ENCODE results near the gene PRR3.

PRR3 gene

GRCh38 chr6:30571762-30572082 is 14.6 kb downstream of the PRR3 start:
- peak; percentile 4 for DNase-seq (ENCODE audit: low read depth)

GRCh38 chr6:30572148-30572547 is 15.1 kb downstream of the PRR3 start:
- DNase-seq (ENCODE audit: low read depth): no peak

DNA sequence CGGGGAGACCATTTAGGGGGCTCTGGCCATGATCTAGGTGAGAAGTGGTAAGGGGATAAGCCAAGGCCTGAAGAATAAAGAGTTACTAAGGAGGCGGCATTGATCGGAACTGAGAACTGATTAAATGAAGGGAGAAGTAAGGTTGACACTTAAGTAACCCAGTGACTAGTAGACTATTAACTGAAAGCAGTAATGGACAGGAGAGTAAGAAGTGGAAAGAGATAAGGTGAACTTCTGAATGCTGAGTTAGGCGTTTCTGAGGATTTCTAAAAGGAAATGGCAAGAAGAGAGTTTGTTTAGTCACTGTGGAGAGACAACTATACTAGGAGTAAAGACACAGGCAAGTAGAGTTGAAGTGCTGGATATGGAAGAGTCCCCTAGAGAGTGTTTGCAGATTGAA is 16.0 kb downstream of the PRR3 start:
- no peak for DNase-seq (ENCODE audit: low read depth)

GRCh38 chr6:30578051-30578450 is 21.0 kb downstream of the PRR3 start:
- DNase-seq (ENCODE audit: low read depth): no peak

DNA sequence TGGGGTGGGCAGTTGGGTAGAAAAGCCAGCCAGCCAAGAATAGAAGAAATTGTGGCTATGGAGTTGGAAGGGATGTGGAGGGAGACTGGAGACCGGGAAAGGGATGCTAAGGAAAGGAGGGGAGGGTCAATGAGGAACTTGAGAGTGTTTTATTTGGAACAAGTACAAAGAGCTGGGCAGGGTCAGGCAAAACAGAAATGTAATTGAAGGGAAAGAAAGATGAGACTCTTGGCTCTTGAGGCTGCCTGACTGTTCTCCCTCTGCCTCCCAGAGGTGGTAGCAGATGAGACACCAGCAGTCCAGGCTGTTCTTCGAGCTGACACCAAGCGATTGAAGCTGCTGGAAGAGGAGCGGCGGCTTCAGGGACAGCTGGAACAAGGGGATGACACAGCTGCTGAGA is 26.8 kb downstream of the PRR3 start:
- no peak for DNase-seq (ENCODE audit: low read depth)

- no peak for DNase-seq (ENCODE audit: low read depth)
Observed at GRCh38 chr6:30589754-30590358, 32.8 kb downstream of the PRR3 start.

- DNase-seq (ENCODE audit: low read depth): no peak
Observed at GRCh38 chr6:30590509-30590908, 33.4 kb downstream of the PRR3 start.

DNA sequence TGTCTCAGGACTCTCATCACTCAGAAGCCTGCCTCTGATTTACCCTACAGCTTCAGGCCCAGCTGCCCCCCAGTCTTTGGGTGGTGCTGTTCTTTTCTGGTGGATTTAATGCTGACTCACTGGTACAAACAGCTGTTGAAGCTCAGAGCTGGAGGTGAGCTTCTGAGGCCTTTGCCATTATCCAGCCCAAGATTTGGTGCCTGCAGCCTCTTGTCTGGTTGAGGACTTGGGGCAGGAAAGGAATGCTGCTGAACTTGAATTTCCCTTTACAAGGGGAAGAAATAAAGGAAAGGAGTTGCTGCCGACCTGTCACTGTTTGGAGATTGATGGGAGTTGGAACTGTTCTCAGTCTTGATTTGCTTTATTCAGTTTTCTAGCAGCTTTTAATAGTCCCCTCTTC is 33.9 kb downstream of the PRR3 start:
- DNase-seq (ENCODE audit: low read depth): peak; percentile 57

- DNase-seq (ENCODE audit: low read depth): no peak
Observed at GRCh38 chr6:30592287-30592686, 35.2 kb downstream of the PRR3 start.

DNA sequence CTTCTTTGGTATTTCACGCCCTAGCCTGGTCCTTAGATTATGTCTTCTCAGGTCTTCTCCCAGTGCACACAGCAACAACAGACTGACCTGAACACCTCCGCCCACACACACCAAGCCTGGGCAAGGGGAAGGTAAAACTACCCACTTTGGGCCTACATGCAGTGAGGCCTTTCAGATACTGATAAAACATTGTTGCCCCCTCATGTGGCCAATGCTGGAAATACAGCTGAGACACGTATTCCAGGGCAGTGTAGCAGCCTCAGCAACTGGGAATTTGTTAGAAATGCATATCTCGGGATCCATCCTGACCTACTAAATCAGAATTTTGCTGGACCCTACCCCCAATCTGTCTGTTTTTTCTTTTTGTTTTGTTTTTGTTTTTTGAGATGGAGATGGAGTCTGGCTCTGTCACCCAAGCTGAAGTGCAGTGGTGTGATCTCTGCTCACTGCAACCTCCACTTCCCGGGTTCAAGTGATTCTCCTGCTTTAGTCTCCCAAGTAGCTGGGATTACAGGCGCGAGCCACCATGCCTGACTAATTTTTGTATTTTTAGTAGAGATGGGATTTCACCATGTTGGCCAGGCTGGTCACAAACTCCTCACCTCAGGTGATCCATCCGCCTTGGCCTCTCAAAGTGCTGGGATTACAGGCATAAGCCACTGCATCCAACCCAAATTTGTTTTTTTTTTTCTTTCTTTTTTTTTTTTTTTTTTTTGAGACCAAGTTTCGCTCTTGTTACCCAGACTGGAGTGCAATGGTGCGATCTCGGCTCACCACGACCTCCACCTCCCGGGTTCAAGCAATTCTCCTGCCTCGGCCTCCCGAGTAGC is 40.4 kb downstream of the PRR3 start:
- DNase-seq (ENCODE audit: low read depth): peak; percentile 79

DNA sequence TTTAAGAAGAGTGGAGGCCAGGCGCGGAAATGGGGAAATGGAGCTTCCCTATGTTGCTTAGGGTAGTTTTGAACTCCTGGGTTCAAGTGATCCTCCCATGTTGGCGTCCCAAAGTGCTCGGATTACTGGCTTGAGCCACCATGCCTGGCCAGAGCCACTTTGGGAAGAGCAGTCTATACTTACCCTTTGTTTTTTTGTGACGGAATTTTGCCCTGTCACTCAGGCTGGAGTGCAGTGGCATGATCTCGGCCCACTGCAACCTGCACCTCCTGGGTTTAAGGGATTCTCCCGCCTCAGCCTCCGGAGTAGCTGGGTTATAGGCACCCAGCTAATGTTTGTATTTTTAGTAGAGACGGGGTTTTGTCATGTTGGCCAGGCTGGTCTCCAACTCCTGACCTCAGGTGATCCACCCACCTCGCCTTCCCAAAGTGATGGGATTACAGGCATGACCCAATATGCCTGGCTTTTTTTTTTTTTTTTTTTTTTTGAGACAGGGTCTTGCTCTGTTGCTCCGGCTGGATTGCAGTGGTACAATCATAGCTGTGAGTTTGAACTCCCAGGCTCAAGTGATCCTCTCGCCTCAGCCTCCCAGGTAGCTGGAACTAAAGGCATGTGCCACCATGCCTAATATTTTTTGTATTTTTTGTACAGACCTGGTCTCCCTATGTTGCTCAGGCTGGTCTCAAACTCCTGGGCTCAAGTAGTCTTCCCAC is 42.0 kb downstream of the PRR3 start:
- DNase-seq (ENCODE audit: low read depth): no peak

DNA sequence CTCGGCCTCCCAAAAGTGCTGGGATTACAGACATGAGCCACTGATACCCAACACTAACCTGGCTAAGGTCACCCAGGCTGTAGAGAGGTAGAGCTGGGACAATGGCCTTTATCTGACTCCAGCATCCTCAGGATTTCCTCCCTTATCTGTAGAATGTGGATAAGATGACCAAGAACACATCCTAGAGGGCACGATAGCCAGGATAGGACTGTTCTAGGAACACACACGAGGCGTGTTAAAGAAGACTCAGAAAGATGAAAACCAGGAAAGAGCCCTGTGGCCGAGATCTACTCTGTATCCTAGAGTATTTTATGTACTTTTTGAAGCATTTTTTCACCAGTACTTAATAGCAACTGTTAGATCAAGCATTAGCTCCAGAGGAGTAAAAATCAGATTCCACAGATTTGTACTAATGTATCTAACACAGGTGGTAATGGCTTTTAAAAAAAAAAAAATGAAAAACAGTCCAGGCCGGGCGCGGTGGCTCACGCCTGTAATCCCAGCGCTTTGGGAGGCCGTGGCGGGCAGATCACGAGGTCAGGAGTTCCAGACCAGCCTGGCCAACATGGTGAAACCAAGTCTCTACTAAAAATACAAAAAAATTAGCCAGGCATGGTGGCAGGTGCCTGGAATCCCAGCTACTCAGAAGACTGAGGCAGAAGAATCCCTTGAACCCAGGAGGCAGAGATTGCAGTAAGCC is 42.7 kb downstream of the PRR3 start:
- DNase-seq (ENCODE audit: low read depth): no peak

DNA sequence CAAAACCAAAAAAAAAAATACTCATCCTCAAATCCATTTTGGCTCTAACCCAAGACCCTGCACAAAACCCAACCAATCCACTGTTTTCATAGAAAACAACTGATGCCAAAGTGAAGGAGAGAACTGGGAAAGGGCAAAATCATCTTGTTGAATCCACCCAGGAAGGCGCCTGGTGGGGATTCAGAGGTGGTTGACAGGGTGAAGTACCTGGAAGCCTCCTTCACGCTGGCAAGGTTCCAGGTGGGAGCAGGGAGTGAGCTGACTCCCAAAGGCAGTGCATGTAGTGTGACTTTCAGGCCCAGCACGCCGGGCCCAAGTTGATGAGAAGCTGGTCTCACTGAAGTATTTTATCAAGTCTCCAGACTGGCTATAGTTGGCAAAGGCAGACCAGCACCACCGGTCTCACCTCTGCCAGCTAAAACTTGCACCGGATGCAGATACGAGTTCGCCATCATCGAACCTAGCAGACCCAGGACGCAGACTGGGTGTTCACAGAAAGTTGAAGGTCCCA is 43.4 kb downstream of the PRR3 start:
- no peak for DNase-seq (ENCODE audit: low read depth)

- DNase-seq (ENCODE audit: low read depth): no peak
Observed at GRCh38 chr6:30601436-30601814, 44.3 kb downstream of the PRR3 start.

DNA sequence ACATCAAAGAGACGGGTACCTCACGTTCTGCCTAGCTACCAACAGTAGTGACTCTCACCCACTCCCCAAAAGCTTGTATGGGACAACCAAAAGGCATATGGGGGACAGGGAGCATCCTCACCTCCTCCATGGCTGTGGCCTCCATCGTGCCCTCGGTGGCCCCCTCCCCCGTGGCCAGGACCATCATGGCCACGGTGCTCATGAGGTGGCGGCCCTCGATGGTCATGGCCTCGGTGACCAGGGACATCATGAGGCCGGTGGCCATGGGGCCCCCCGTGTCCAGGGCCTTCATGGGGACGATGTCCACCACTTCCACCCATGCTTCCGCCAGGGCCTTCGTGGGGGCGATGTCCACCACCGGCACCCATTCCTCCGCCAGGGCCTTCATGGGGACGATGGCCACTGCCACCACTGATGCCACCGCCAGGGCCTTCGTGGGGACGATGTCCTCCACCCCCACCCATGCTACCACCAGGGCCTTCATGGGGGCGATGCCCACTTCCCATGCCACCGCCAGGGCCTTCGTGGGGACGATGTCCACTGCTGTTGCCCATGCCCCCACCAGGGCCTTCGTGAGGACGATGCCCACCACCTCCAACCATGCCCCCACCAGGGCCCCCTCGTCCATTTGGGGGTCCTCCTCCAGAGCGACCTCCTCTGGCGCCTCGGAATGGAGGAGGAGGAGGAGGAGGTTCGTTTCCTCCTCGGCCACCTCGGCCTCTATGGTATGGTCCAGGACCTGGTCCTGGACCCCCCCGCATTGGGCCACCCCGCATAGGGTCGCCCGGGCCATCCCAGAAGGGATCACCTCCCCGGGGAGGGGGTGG is 44.9 kb downstream of the PRR3 start:
- DNase-seq (ENCODE audit: low read depth): no peak

- DNase-seq (ENCODE audit: low read depth): no peak
Observed at GRCh38 chr6:30603961-30604360, 46.9 kb downstream of the PRR3 start.

DNA sequence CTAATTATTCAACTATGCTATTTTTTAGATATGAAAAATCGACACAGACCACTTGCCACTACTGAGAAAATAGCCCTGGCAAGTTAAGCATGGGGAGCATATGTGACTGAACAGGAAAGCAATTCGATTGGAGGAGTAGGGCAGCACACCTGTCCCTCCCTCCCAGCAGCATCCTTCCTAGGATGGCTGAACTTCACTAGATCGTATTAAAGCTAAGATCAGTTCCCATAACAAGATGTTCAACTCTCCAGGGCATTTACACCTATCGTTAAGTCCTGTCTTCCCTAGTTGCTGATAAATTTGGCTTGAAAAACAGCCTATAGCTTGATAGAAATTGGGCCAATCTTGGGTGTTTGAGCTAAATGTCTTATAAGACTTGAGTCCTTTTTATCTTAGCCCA is 53.0 kb downstream of the PRR3 start:
- DNase-seq (ENCODE audit: low read depth): no peak

DNA sequence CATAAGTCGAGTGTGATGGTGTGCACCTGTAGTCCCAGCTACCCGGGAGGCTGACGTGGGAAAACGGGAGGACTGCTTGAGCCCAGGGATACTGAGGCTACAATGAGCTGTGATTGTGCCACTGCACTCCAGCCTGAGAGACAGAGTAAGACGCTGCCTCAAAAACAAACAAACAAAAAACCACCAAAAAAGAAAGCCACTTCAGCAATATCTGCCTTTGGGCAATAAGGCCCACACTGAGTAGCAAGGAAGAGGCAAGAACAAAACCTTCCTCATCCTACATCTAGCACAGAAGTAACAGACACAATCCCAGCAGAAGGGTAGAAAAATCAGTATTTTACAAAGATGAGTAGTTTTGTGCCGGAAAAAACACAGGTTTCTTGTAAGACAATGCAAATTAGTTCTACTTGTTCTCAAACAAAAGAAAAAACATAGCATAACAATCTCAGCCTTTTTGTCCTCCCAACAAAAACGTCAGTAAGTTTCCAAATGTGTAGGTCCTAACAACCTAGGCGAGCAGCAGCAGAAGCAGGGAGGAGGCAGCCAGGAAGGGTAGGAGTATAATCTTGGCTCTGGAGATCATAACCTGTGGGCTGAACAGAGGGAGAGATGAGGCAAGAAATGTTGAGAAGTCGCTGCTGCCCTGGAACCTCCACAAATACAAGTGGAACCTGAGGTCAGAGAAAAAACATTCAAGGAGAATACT is 54.2 kb downstream of the PRR3 start:
- peak; percentile 81 for DNase-seq (ENCODE audit: low read depth)

- DNase-seq (ENCODE audit: low read depth): no peak
Observed at GRCh38 chr6:30611856-30612194, 54.7 kb downstream of the PRR3 start.

DNA sequence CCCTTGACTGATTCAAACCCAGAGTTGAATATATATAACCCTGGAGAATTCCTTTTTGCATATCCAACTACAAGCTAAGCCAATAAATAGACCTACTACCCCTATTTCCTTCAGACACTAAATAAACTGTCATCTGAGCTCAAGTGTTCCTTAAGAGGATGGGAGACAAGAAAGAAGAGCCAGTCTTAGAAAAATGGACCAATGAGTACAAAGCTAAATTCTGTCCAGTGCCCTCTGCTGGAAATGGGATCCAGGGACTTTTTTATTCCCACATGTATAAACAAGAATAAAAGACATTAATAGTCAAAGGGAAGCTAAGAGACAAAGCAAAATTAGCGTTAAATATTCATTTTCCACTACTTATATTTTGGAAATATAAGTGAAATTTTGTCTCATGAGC is 55.1 kb downstream of the PRR3 start:
- peak; percentile 36 for DNase-seq (ENCODE audit: low read depth)

- peak; percentile 80 for DNase-seq (ENCODE audit: low read depth)
Observed at GRCh38 chr6:30612687-30613248, 55.7 kb downstream of the PRR3 start.

Measured in amniotic epithelial cell (primary cell).